Measurements from ENCODE around the gene PGC.

DNA sequence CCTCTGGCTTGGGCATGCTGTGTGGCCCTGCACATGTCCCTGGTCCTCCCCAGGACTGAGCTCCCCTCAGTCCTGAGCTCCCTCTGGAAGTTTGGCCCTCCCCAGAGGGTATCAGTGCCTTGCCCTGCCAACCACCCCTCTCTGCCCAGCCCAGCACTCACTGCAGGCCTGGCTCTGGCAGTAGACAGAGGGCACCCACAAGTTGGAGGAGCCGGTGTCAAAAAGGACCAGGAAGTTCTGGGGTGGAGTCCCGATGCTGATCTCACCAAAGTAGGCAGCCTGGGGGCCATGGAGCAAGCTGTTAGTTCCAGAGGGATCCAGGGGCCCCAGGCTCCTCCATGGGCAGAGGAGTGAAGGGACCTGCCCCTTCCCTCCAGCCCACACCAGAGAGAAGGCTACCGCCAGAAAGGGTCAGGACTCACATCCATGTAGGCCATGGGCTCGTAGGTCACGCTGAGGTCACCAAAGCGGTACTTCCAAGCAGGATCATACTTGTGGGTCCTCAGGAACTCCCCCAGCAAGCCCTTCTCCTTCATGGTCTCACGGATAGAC is 2.9 kb downstream of the PGC start:
- TF ChIP-seq, protein P1, sequence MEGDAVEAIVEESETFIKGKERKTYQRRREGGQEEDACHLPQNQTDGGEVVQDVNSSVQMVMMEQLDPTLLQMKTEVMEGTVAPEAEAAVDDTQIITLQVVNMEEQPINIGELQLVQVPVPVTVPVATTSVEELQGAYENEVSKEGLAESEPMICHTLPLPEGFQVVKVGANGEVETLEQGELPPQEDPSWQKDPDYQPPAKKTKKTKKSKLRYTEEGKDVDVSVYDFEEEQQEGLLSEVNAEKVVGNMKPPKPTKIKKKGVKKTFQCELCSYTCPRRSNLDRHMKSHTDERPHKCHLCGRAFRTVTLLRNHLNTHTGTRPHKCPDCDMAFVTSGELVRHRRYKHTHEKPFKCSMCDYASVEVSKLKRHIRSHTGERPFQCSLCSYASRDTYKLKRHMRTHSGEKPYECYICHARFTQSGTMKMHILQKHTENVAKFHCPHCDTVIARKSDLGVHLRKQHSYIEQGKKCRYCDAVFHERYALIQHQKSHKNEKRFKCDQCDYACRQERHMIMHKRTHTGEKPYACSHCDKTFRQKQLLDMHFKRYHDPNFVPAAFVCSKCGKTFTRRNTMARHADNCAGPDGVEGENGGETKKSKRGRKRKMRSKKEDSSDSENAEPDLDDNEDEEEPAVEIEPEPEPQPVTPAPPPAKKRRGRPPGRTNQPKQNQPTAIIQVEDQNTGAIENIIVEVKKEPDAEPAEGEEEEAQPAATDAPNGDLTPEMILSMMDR (IDR thresholded peaks at IDR 0.05 in 8 of 11, conservative IDR thresholded peaks at IDR 0.05 in 3 of 11), result no peak
- no peak for TF ChIP-seq POLR2A (IDR thresholded peaks at IDR 0.05)
- TF ChIP-seq POLR2AphosphoS5 (IDR thresholded peaks at IDR 0.05), result no peak
